Measurements from ENCODE around the gene MRAP2.

- TF ChIP-seq CTCF (IDR thresholded peaks at IDR 0.05) (no peak), POLR2A (IDR thresholded peaks at IDR 0.05) (no peak)
Measured at GRCh38 chr6:83984411-83984810, 49.2 kb upstream of the MRAP2 start.

All from Peyer's patch (tissue), 4 donors.